Measurements from ENCODE around the gene TLE1. TPM values are rescaled to one million over a fixed set of nuclear protein-coding genes. Genes with fewer than 3 reads are reported as not detected.

TLE1 gene
- polyA plus RNA-seq, 3 donors = 0.46 to 2.5 (median 1.2) TPM

GRCh38 chr9:81635521-81636254 is 53.7 kb downstream of the TLE1 start:
- H3K27ac ChIP-seq (ENCODE audit: low read depth in 1 of 2, low read length in 2 of 2) = no peak overlapping the region
- no peak overlapping the region for H3K4me2 ChIP-seq (replicated peaks; ENCODE audit: extremely low read depth, low read length, poor library complexity, severe bottlenecking)
- H2AFZ ChIP-seq (ENCODE audit: insufficient read depth, low read depth, low read length, poor library complexity, severe bottlenecking) = no peak overlapping the region
- H3K9me3 ChIP-seq (replicated peaks in 1 of 2; ENCODE audit: control insufficient read depth in 1 of 2, insufficient read depth in 1 of 2, low read length in 2 of 2) = no peaks in the 10 kb centered on the region
- DNase-seq = no peak
- 100% methylated on average over 1 of the region's 1 CpG for WGBS (ENCODE audit: insufficient coverage)
- H3K36me3 ChIP-seq (replicated peaks in 1 of 2; ENCODE audit: control insufficient read depth in 1 of 2, insufficient read depth in 2 of 2, low read length in 2 of 2) = no peaks in the 10 kb centered on the region
- no peak overlapping the region for H3K4me3 Mint-ChIP-seq
- no peaks in the 10 kb centered on the region for H3K79me2 ChIP-seq (ENCODE audit: insufficient read depth, low read length)
- peaks cover 15% of the 10 kb centered on the region for H3K4me1 Mint-ChIP-seq
- peaks cover 4 to 13% of the 10 kb centered on the region in 2 donors for H3K36me3 Mint-ChIP-seq
- H3K4me3 ChIP-seq (replicated peaks in 1 of 3; ENCODE audit: low read depth in 2 of 3, low read length in 3 of 3) = no peak overlapping the region
- intact Hi-C loops (cut with micrococcal nuclease) = no loop called here
- H3K27me3 Mint-ChIP-seq (ENCODE audit: low read depth in 3 of 3) = no peaks in the 10 kb centered on the region
- H3K27ac Mint-ChIP-seq = no peak overlapping the region
- no peaks in the 10 kb centered on the region for H3K9me3 Mint-ChIP-seq
- H3K27me3 ChIP-seq (ENCODE audit: control insufficient read depth in 2 of 2, insufficient read depth in 2 of 2, low read length in 2 of 2) = no peaks in the 10 kb centered on the region
- TF ChIP-seq CTCF (IDR thresholded peaks at IDR 0.05) = no peak
- H3K9ac ChIP-seq (ENCODE audit: insufficient read depth, low read length, poor library complexity, severe bottlenecking) = no peak overlapping the region
- H3K4me1 ChIP-seq (ENCODE audit: control insufficient read depth in 1 of 2, insufficient read depth in 2 of 2, low read length in 2 of 2) = peaks cover 0 to 7% of the 10 kb centered on the region in 2 donors
- no peaks in the 10 kb centered on the region for H4K20me1 ChIP-seq (ENCODE audit: insufficient read depth, low read length)

- Histone ChIP-seq H3K27ac (ENCODE audit: low read depth in 1 of 2, low read length in 2 of 2) (no peak overlapping the region), H3K36me3 (replicated peaks in 1 of 2; ENCODE audit: control insufficient read depth in 1 of 2, insufficient read depth in 2 of 2, low read length in 2 of 2) (no peaks in the 10 kb centered on the region), H3K4me3 (replicated peaks in 1 of 3; ENCODE audit: low read depth in 2 of 3, low read length in 3 of 3) (no peak overlapping the region), H3K9ac (ENCODE audit: insufficient read depth, low read length, poor library complexity, severe bottlenecking) (no peak overlapping the region), H2AFZ (ENCODE audit: insufficient read depth, low read depth, low read length, poor library complexity, severe bottlenecking) (no peak overlapping the region), H3K79me2 (ENCODE audit: insufficient read depth, low read length) (no peaks in the 10 kb centered on the region), H3K27me3 (ENCODE audit: control insufficient read depth in 2 of 2, insufficient read depth in 2 of 2, low read length in 2 of 2) (no peaks in the 10 kb centered on the region), H3K4me2 (replicated peaks; ENCODE audit: extremely low read depth, low read length, poor library complexity, severe bottlenecking) (no peak overlapping the region), H3K4me1 (ENCODE audit: control insufficient read depth in 1 of 2, insufficient read depth in 2 of 2, low read length in 2 of 2) (peaks cover 0 to 7% of the 10 kb centered on the region in 2 donors), H3K9me3 (replicated peaks in 1 of 2; ENCODE audit: control insufficient read depth in 1 of 2, insufficient read depth in 1 of 2, low read length in 2 of 2) (no peaks in the 10 kb centered on the region), H4K20me1 (ENCODE audit: insufficient read depth, low read length) (no peaks in the 10 kb centered on the region)
- Mint-ChIP-seq H3K27me3 (ENCODE audit: low read depth in 3 of 3) (no peaks in the 10 kb centered on the region), H3K9me3 (no peaks in the 10 kb centered on the region), H3K4me1 (peaks cover 15% of the 10 kb centered on the region), H3K4me3 (no peak overlapping the region), H3K27ac (no peak overlapping the region), H3K36me3 (peaks cover 4 to 11% of the 10 kb centered on the region in 2 donors)
- intact Hi-C loops (cut with micrococcal nuclease) = no loop called here
- no peak for TF ChIP-seq CTCF (IDR thresholded peaks at IDR 0.05)
- DNase-seq = no peak
- WGBS (ENCODE audit: insufficient coverage) = no CpG with 5 or more reads among the region's 5 CpGs
Observed at GRCh38 chr9:81634915-81635516, 54.3 kb downstream of the TLE1 start.
